Measurements from ENCODE around the gene ARHGAP23.
"Not testable (repeated sequence)": the region's sequence is repeated elsewhere in the genome, so short reads cannot be mapped to it uniquely, and the experiment has no call there.

The ARHGAP23 gene

DNA sequence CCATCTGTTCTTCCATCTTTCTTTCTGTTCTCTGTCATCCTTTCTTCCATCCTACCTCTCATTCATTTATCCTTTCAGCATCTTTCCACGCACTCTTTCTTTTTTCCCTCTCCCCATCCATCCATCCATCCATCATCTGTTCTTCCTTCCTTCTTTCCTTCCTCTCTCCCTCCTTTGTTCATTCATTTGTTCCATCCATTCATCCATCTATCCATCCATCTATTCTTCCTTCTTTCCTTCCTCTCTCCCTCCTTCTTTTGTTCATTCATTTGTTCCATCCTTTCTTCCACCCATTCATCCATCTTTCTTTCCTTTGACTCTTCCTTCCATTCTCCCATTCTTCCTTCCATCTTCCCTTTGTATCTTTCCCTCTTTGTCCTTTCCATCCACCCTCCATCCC lies 39.2 kb downstream of the ARHGAP23 start:
- no peak overlapping the region for H3K4me3 ChIP-seq (ENCODE audit: low read depth, low read length)
- in situ Hi-C loops (cut with HindIII; ENCODE audit: low pct_ligation_motif_present, low sequenced_read_pairs), result no loop called here
- no peaks in the 10 kb centered on the region for H3K27me3 ChIP-seq (replicated peaks)
- no peak for DNase-seq
- H3K27ac ChIP-seq, result no peak overlapping the region
- peaks cover 60% of the 10 kb centered on the region for H3K36me3 ChIP-seq (replicated peaks)
- TF ChIP-seq, protein P1, sequence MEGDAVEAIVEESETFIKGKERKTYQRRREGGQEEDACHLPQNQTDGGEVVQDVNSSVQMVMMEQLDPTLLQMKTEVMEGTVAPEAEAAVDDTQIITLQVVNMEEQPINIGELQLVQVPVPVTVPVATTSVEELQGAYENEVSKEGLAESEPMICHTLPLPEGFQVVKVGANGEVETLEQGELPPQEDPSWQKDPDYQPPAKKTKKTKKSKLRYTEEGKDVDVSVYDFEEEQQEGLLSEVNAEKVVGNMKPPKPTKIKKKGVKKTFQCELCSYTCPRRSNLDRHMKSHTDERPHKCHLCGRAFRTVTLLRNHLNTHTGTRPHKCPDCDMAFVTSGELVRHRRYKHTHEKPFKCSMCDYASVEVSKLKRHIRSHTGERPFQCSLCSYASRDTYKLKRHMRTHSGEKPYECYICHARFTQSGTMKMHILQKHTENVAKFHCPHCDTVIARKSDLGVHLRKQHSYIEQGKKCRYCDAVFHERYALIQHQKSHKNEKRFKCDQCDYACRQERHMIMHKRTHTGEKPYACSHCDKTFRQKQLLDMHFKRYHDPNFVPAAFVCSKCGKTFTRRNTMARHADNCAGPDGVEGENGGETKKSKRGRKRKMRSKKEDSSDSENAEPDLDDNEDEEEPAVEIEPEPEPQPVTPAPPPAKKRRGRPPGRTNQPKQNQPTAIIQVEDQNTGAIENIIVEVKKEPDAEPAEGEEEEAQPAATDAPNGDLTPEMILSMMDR (IDR thresholded peaks at IDR 0.05; ENCODE audit: low read depth, low read length, missing control alignments), result no peak

DNA sequence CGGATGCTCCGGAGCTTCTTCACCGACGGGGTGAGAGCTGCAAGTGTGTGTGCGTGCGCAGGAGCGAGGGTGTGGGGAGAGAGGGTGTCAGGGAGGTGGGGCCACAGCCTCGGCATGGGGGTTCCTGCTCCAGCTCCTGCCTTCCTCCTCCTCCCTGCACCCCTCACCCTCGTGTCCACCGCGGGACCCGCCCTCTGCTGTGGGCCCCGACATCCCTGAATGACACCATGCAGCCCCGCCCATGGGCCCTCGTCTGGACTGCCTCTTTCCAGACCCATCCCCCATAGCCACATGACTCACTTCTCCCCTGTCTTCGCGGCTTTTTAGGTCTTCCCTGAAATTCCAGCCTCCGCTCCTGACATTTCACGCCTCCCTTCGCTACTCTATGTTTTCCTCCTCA lies 41.6 kb downstream of the ARHGAP23 start:
- DNase-seq, result peak; percentile 82
- Histone ChIP-seq H3K27ac (peak overlapping the region; percentile 14), H3K27me3 (replicated peaks) (no peaks in the 10 kb centered on the region), H3K4me3 (ENCODE audit: low read depth, low read length) (no peak overlapping the region), H3K36me3 (replicated peaks) (peaks cover 50% of the 10 kb centered on the region)
- TF ChIP-seq, protein P1 (IDR thresholded peaks at IDR 0.05; ENCODE audit: low read depth, low read length, missing control alignments), result no peak
- in situ Hi-C loops (cut with HindIII; ENCODE audit: low pct_ligation_motif_present, low sequenced_read_pairs), result no loop called here

DNA sequence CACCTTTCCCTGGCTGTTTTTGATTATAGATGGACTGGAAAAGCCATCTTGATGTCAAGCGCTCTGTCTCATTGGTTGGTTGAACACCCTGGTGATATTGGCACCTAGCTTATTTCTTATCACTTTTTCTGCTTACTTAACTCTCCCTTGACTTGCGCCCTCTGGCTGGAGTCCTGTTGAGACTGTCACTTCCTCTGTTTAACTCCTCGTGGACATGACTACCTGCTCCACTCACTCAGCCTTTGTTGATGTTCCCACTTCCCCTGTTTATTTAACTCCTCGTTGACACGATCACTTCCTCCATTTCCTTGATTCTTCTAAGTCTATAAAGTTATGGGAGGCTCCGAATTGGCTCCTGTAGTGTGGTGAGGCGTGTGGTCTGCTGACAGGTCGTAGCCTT lies 43.0 kb downstream of the ARHGAP23 start:
- Histone ChIP-seq H3K36me3 (replicated peaks) (peaks cover 57% of the 10 kb centered on the region), H3K27ac (peak overlapping the region; percentile 59)
- TF ChIP-seq, protein P1 (IDR thresholded peaks at IDR 0.05; ENCODE audit: low read depth, low read length, missing control alignments), result peak; percentile 37
- peak; percentile 52 for DNase-seq
- in situ Hi-C loops (cut with HindIII; ENCODE audit: low pct_ligation_motif_present, low sequenced_read_pairs); H3K27me3 ChIP-seq (replicated peaks); H3K4me3 ChIP-seq (ENCODE audit: low read depth, low read length): not testable (repeated sequence)

DNA sequence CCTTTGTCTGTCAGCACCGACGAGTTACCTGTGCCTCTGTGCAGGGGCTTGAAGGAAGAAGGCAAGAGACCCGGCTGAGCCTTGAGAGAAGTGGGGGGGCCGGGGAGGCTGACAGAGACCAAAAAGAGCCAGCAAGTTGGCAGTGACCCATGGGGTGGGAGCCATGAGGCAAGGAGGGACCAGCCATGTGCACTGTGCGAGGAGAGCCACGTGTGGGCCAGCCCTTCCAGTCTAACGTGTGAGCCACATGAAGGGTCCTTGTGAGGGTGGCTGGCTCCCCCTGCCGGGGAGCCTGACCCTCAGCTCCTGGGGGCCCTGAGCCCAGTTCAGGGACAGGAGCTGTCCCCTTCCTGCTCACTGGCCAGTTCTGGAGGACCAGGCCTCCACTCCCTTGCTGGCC lies 46.4 kb downstream of the ARHGAP23 start:
- H3K27me3 ChIP-seq (replicated peaks); in situ Hi-C loops (cut with HindIII; ENCODE audit: low pct_ligation_motif_present, low sequenced_read_pairs); H3K4me3 ChIP-seq (ENCODE audit: low read depth, low read length); H3K27ac ChIP-seq; DNase-seq: not testable (repeated sequence)
- peaks cover 47% of the 10 kb centered on the region for H3K36me3 ChIP-seq (replicated peaks)
- TF ChIP-seq, protein P1 (IDR thresholded peaks at IDR 0.05; ENCODE audit: low read depth, low read length, missing control alignments), result peak; percentile 50

DNA sequence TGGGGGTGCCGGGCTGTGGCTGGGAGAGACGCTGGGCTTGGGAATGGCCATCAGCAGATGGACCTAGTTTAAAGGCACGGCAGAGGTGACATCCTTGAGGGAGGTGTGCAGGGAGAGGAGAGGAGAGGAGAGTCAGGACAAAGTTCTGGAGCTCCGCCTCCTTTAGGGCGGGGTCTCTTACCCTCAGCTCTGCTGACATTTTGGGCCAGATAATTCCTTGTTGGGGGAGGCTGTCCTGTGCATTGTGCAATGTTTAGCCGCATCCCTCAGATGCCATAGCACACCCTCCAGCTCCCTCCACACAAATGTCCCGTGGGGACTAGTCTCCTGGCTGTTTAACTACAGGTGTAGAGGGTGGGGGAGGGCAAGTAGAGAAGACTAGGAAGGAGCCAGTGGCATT lies 48.3 kb downstream of the ARHGAP23 start:
- TF ChIP-seq, protein P1 (IDR thresholded peaks at IDR 0.05; ENCODE audit: low read depth, low read length, missing control alignments), result no peak
- in situ Hi-C loops (cut with HindIII; ENCODE audit: low pct_ligation_motif_present, low sequenced_read_pairs), result no loop called here
- no peaks in the 10 kb centered on the region for H3K27me3 ChIP-seq (replicated peaks)
- H3K27ac ChIP-seq, result no peak overlapping the region
- H3K4me3 ChIP-seq (ENCODE audit: low read depth, low read length), result no peak overlapping the region
- peaks cover 56% of the 10 kb centered on the region for H3K36me3 ChIP-seq (replicated peaks)
- DNase-seq, result no peak

DNA sequence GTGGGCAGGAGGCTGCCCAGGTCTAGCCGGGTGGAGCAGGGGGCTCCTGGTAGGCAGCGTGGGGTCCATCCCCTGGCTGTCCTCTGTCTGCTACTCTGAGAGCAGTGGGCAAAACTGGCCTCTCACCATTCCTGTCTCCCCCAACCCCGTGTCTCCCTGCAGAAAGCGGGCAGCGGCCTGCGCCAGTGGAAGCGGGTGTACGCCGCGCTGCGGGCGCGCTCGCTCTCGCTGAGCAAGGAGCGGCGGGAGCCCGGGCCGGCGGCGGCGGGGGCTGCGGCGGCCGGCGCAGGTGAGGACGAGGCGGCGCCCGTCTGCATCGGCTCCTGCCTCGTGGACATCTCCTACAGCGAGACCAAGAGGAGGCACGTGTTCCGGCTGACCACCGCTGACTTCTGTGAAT lies 49.2 kb downstream of the ARHGAP23 start:
- DNase-seq; in situ Hi-C loops (cut with HindIII; ENCODE audit: low pct_ligation_motif_present, low sequenced_read_pairs); H3K4me3 ChIP-seq (ENCODE audit: low read depth, low read length); H3K27me3 ChIP-seq (replicated peaks); H3K27ac ChIP-seq: not testable (repeated sequence)
- H3K36me3 ChIP-seq (replicated peaks), result peaks cover 55% of the 10 kb centered on the region

DNA sequence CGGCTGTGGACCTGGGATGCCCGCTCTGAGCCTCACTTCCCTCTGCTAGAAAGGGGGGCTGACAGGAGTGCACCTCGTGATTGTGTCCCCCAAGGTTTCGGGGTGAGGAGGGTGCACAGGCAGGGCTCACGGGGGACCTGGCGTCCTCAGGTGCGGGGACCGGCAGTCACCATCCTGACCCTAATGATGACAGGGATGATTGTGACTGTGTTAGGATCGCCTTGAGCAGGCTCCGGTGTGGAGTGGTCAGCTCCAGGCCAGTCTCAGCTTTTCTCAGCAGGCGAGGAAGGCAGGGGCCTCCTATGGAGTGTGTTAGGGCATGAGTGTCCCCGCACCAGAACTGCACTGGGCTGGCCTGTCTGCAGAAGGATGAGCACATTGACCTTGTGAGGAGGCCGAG lies 49.7 kb downstream of the ARHGAP23 start:
- in situ Hi-C loops (cut with HindIII; ENCODE audit: low pct_ligation_motif_present, low sequenced_read_pairs); H3K27ac ChIP-seq; DNase-seq; H3K4me3 ChIP-seq (ENCODE audit: low read depth, low read length); H3K27me3 ChIP-seq (replicated peaks): not testable (repeated sequence)
- peaks cover 58% of the 10 kb centered on the region for H3K36me3 ChIP-seq (replicated peaks)

DNA sequence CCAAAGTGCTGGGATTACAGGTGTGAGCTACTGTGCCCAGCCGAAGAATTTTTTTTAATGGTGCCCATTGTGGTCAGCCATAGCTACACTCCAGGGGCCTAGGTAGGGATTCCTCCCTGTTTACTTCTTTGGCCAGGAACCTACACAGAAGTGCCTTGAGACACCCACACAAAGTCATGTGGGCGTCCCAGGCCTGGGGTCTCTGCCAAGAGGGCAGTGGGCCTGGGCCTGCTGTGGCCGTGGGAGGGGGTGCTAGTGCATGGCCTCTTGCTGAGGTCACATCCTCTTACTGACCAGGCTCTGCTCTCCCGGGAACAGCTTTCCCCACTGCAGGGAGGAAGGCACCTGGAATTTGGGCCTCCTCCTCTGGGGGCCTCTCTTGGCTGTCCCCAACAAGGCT lies 50.4 kb downstream of the ARHGAP23 start:
- H3K27ac ChIP-seq; in situ Hi-C loops (cut with HindIII; ENCODE audit: low pct_ligation_motif_present, low sequenced_read_pairs); DNase-seq; H3K4me3 ChIP-seq (ENCODE audit: low read depth, low read length); H3K27me3 ChIP-seq (replicated peaks): not testable (repeated sequence)
- H3K36me3 ChIP-seq (replicated peaks), result peaks cover 61% of the 10 kb centered on the region
